Lower leg skin (tissue), 3 donors: ENCODE data around the gene C11orf24.

Source experiments
- POLR2A ChIP-seq, 2 donors: fragments of 450-650 bp; IDR thresholded peaks; one replicate each; pipeline ENCODE4 v1.6.1; 2016 to 2017; ENCODE audit warnings: antibody characterized with exemption in 2 of 2, mild to moderate bottlenecking in 1 of 2, moderate library complexity in 1 of 2
- TF ChIP-seq, protein P1 (sequence below), 3 donors: fragments of 450-650 bp; IDR thresholded peaks; one replicate each; pipeline ENCODE4 v1.5.1; 2016; ENCODE audit warnings: antibody characterized with exemption in 3 of 3, mild to moderate bottlenecking in 3 of 3, moderate library complexity in 2 of 3

DNA sequence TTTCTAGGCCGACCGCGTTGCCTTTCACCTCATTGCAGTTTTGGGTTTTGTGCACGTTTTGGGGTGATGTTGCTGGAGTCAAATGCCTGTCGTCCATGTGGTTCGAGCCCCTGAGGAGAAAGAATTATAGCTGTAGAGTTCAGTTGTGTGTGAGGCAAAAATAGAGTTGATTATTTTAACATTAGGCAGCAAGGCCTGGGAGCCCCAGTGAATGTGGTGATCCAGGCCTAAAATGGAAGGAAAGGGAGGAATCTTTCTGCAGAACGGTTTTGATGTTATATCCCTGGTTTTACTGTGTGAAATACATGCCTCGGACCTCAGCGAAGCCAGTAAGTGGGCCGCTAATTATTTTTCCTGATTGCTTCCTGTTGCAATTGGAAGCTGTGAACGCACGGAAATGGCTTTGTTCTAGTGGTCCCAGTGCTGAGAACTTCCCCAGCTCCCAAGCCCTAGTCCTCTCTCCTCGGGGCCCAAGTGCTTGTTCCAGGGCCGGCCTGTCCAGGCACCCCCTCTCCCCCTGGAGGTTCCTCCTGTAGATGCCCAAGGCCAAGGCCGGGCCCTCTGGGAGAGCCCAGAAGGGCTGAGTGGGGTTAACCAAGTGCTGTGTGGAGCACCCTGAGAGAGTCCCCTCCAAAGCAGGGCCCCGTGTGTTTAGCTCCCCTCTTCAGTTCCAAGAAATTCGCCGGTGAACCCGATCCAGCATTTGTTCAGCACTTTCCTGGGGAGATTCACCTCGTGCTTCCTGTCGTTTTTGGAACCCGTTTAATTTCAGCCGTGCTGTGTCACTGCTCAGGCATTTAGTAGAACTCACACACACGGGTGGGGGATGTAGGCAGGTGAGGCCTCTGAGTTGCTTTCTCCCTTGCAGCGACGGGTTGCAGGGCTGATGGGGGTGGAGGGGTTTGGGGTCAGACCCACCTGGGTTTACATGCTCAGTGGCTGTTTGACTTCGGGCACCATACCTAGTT, 42.7 kb upstream of the C11orf24 start:
- no peak for TF ChIP-seq POLR2A (IDR thresholded peaks at IDR 0.05)
- TF ChIP-seq, protein P1, sequence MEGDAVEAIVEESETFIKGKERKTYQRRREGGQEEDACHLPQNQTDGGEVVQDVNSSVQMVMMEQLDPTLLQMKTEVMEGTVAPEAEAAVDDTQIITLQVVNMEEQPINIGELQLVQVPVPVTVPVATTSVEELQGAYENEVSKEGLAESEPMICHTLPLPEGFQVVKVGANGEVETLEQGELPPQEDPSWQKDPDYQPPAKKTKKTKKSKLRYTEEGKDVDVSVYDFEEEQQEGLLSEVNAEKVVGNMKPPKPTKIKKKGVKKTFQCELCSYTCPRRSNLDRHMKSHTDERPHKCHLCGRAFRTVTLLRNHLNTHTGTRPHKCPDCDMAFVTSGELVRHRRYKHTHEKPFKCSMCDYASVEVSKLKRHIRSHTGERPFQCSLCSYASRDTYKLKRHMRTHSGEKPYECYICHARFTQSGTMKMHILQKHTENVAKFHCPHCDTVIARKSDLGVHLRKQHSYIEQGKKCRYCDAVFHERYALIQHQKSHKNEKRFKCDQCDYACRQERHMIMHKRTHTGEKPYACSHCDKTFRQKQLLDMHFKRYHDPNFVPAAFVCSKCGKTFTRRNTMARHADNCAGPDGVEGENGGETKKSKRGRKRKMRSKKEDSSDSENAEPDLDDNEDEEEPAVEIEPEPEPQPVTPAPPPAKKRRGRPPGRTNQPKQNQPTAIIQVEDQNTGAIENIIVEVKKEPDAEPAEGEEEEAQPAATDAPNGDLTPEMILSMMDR (IDR thresholded peaks at IDR 0.05), result no peak
